H9 (cell line): ENCODE results near the gene THPO. TPM values are rescaled to one million over a fixed set of nuclear protein-coding genes. Genes with fewer than 3 reads are reported as not detected.

Source experiments
- DNase-seq: peaks from one replicate; pipeline ENCODE4 v3.0.0-alpha.2; 2017
- H2AFZ ChIP-seq: one replicate; pipeline ENCODE4 v1.6.1; 2013; ENCODE audit warnings: mild to moderate bottlenecking, low read length, control low read depth, moderate library complexity
- H2AK5ac ChIP-seq: 2 replicates; pipeline ENCODE4 v1.6.1; 2013; ENCODE audit warnings: low read length, control low read depth, mixed read lengths; ENCODE audit not compliant: insufficient read length
- H2BK120ac ChIP-seq: one replicate; pipeline ENCODE4 v1.6.1; 2013; ENCODE audit warnings: low read depth, mild to moderate bottlenecking, low read length, control low read depth, inconsistent platforms; ENCODE audit not compliant: poor library complexity, severe bottlenecking
- H2BK12ac ChIP-seq: 2 replicates; pipeline ENCODE4 v1.6.1; 2013; ENCODE audit warnings: low read length, control low read depth, mixed read lengths, low read depth; ENCODE audit not compliant: insufficient read length
- H2BK15ac ChIP-seq: 2 replicates; pipeline ENCODE4 v1.6.1; 2013; ENCODE audit warnings: low read depth, low read length, control low read depth
- H2BK20ac ChIP-seq: one replicate; pipeline ENCODE4 v1.6.1; 2013; ENCODE audit warnings: low read depth, mild to moderate bottlenecking, low read length, control low read depth, inconsistent platforms; ENCODE audit not compliant: poor library complexity, severe bottlenecking
- H2BK5ac ChIP-seq: 2 replicates; pipeline ENCODE4 v1.6.1; 2013; ENCODE audit warnings: low read length, control low read depth, mixed read lengths; ENCODE audit not compliant: insufficient read length
- H3K14ac ChIP-seq: 2 replicates; pipeline ENCODE4 v1.6.1; 2013; ENCODE audit warnings: low read length, control low read depth; ENCODE audit not compliant: insufficient read depth
- H3K18ac ChIP-seq: 2 replicates; pipeline ENCODE4 v1.6.1; 2013; ENCODE audit warnings: low read depth, mild to moderate bottlenecking, mixed read lengths, low read length, control low read depth; ENCODE audit not compliant: insufficient read length
- H3K23ac ChIP-seq: 2 replicates; pipeline ENCODE4 v1.6.1; 2013; ENCODE audit warnings: low read length, control low read depth, mixed read lengths, low read depth; ENCODE audit not compliant: insufficient read length
- H3K23me2 ChIP-seq: 2 replicates; pipeline ENCODE4 v1.6.1; 2013; ENCODE audit warnings: low read depth, mild to moderate bottlenecking, mixed read lengths, low read length, control low read depth; ENCODE audit not compliant: insufficient read length, poor library complexity, severe bottlenecking
- H3K27ac ChIP-seq: 2 replicates; pipeline ENCODE4 v1.5.1; 2013; ENCODE audit warnings: low read length, control low read depth, mixed read lengths, low read depth; ENCODE audit not compliant: insufficient read length
- H3K27me3 ChIP-seq: 2 replicates; pipeline ENCODE4 v1.6.1; 2013; ENCODE audit warnings: low read length, control low read depth, inconsistent platforms; ENCODE audit not compliant: insufficient read depth
- H3K4ac ChIP-seq: 2 replicates; pipeline ENCODE4 v1.6.1; 2013; ENCODE audit warnings: low read depth, mild to moderate bottlenecking, control low read depth, inconsistent platforms, low read length, moderate library complexity
- H3K4me1 ChIP-seq: 2 replicates; pipeline ENCODE4 v1.6.1; 2013; ENCODE audit warnings: low read length, control low read depth, inconsistent platforms; ENCODE audit not compliant: insufficient read depth
- H3K4me2 ChIP-seq: 2 replicates; pipeline ENCODE4 v1.6.1; 2013; ENCODE audit warnings: low read length, control low read depth, mixed read lengths; ENCODE audit not compliant: insufficient read length, insufficient read depth
- H3K56ac ChIP-seq: 2 replicates; pipeline ENCODE4 v1.6.1; 2013; ENCODE audit warnings: low read depth, mild to moderate bottlenecking, mixed read lengths, low read length, control low read depth; ENCODE audit not compliant: insufficient read length
- H3K79me1 ChIP-seq: 2 replicates; pipeline ENCODE4 v1.6.1; 2013; ENCODE audit warnings: low read depth, mild to moderate bottlenecking, moderate library complexity, low read length, control low read depth, inconsistent platforms; ENCODE audit not compliant: insufficient read depth, poor library complexity, severe bottlenecking
- H3K79me2 ChIP-seq: 2 replicates; pipeline ENCODE4 v1.6.1; 2013; ENCODE audit warnings: low read length, control low read depth, inconsistent platforms; ENCODE audit not compliant: insufficient read depth
- H3K9ac ChIP-seq: 2 replicates; pipeline ENCODE4 v1.6.1; 2013; ENCODE audit warnings: low read length, control low read depth, mixed read lengths; ENCODE audit not compliant: insufficient read length; ENCODE audit errors: extremely low read depth
- H3K9me3 ChIP-seq: one replicate; pipeline ENCODE4 v1.6.1; 2013; ENCODE audit warnings: low read depth, low read length, inconsistent platforms; ENCODE audit not compliant: control insufficient read depth
- H3T11ph ChIP-seq: one replicate; pipeline ENCODE4 v1.6.1; 2013; ENCODE audit warnings: mild to moderate bottlenecking, low read length, control low read depth, inconsistent platforms
- H4K20me1 ChIP-seq: one replicate; pipeline ENCODE4 v1.6.1; 2013; ENCODE audit not compliant: control insufficient read depth, insufficient read length, insufficient read depth
- H4K5ac ChIP-seq: 2 replicates; pipeline ENCODE4 v1.6.1; 2013; ENCODE audit warnings: low read depth, mild to moderate bottlenecking, mixed read lengths, low read length, control low read depth; ENCODE audit not compliant: insufficient read length
- H4K8ac ChIP-seq: replicated peaks from 2 replicates; pipeline ENCODE4 v1.6.1; 2013; ENCODE audit warnings: low read length, control low read depth, mixed read lengths, low read depth; ENCODE audit not compliant: insufficient read length
- H4K91ac ChIP-seq: 2 replicates; pipeline ENCODE4 v1.6.1; 2013; ENCODE audit warnings: low read depth, mild to moderate bottlenecking, moderate library complexity, mixed read lengths, low read length, control low read depth; ENCODE audit not compliant: insufficient read length
- H3K27ac Mint-ChIP-seq, 3 experiments: 2 replicates in 2 of 3; 3 replicates in 1 of 3; pipeline ENCODE4 v1.8.0; 2020 to 2021; ENCODE audit warnings: mixed read lengths in 3 of 3, mild to moderate bottlenecking in 1 of 3, moderate library complexity in 1 of 3
- H3K27me3 Mint-ChIP-seq: 2 replicates; pipeline ENCODE4 v1.8.0; 2021; ENCODE audit warnings: low read depth, mild to moderate bottlenecking, moderate library complexity, mixed read lengths
- H3K36me3 Mint-ChIP-seq, 3 experiments: 2 replicates in 2 of 3; 3 replicates in 1 of 3; pipeline ENCODE4 v1.8.0; 2020 to 2021; ENCODE audit warnings: low read depth in 3 of 3, mixed read lengths in 3 of 3; ENCODE audit not compliant: insufficient read depth in 1 of 3
- H3K4me1 Mint-ChIP-seq, 2 experiments: 2 replicates each; pipeline ENCODE4 v1.8.0; 2020; ENCODE audit warnings: mixed read lengths in 2 of 2
- H3K4me3 Mint-ChIP-seq, 2 experiments: 2 replicates in 1 of 2; 3 replicates in 1 of 2; pipeline ENCODE4 v1.8.0; 2020 to 2021; ENCODE audit warnings: mild to moderate bottlenecking in 2 of 2, mixed read lengths in 2 of 2, moderate library complexity in 1 of 2
- H3K9me3 Mint-ChIP-seq, 2 experiments: 2 replicates in 1 of 2; 3 replicates in 1 of 2; pipeline ENCODE4 v1.8.0; 2020; ENCODE audit warnings: mild to moderate bottlenecking in 2 of 2, mixed read lengths in 2 of 2, moderate library complexity in 1 of 2
- WGBS: extraction: QIAGEN DNeasy Blood & Tissue Kit; methylation state at CpG from one replicate; pipeline ENCODE4 v1.1.7; 2013; ENCODE audit warnings: missing lambda C conversion rate, low lambda C conversion rate, mixed read lengths; ENCODE audit not compliant: insufficient read length; ENCODE audit errors: extremely low coverage; 5-methylcytosine and 5-hydroxymethylcytosine counted together
- total RNA-seq: library from RNA; stranded (reverse); gene quantifications from 2 replicates; pipeline ENCODE4 v1.2.1, GENCODE V29; 2021
- TF ChIP-seq, protein P1 (sequence below): fragments of 200-600 bp; sonication (generic); conservative IDR thresholded peaks from 3 replicates; pipeline ENCODE4 v1.8.0; 2021; ENCODE audit warnings: antibody characterized with exemption, mild to moderate bottlenecking

Gene THPO
- total RNA-seq, 1 experiment from 2014 or later: 0.85 TPM

DNA sequence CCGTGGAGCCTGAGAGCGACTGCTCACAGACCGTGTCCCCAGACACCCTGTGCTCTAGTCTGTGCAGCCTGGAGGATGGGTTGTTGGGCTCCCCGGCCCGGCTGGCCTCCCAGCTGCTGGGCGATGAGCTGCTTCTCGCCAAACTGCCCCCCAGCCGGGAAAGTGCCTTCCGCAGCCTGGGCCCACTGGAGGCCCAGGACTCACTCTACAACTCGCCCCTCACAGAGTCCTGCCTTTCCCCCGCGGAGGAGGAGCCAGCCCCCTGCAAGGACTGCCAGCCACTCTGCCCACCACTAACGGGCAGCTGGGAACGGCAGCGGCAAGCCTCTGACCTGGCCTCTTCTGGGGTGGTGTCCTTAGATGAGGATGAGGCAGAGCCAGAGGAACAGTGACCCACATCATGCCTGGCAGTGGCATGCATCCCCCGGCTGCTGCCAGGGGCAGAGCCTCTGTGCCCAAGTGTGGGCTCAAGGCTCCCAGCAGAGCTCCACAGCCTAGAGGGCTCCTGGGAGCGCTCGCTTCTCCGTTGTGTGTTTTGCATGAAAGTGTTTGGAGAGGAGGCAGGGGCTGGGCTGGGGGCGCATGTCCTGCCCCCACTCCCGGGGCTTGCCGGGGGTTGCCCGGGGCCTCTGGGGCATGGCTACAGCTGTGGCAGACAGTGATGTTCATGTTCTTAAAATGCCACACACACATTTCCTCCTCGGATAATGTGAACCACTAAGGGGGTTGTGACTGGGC, 33.3 kb downstream of the THPO start:
- TF ChIP-seq, protein P1, sequence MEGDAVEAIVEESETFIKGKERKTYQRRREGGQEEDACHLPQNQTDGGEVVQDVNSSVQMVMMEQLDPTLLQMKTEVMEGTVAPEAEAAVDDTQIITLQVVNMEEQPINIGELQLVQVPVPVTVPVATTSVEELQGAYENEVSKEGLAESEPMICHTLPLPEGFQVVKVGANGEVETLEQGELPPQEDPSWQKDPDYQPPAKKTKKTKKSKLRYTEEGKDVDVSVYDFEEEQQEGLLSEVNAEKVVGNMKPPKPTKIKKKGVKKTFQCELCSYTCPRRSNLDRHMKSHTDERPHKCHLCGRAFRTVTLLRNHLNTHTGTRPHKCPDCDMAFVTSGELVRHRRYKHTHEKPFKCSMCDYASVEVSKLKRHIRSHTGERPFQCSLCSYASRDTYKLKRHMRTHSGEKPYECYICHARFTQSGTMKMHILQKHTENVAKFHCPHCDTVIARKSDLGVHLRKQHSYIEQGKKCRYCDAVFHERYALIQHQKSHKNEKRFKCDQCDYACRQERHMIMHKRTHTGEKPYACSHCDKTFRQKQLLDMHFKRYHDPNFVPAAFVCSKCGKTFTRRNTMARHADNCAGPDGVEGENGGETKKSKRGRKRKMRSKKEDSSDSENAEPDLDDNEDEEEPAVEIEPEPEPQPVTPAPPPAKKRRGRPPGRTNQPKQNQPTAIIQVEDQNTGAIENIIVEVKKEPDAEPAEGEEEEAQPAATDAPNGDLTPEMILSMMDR: no peak
- Histone ChIP-seq H4K91ac (no peak overlapping the region), H3K9ac (no peak overlapping the region)

More for the DNA sequence above, 33.3 kb downstream of the THPO start:
- Histone ChIP-seq H3K4me1 (0 out of 2 replicates have a peak, but pooled peaks cover 2% of the 10 kb centered on the region), H2AFZ (no peak overlapping the region), H3K56ac (no peak overlapping the region), H3K14ac (no peak overlapping the region), H3K4me2 (no peak overlapping the region), H3K27ac (no peak overlapping the region), H3K9me3 (no peaks in the 10 kb centered on the region), H4K8ac (no peak overlapping the region), H3K18ac (no peak overlapping the region), H3K27me3 (no peaks in the 10 kb centered on the region), H3K79me1 (no peaks in the 10 kb centered on the region), H2AK5ac (no peak overlapping the region), H2BK12ac (no peak overlapping the region), H2BK20ac (no peak overlapping the region), H3K23ac (no peak overlapping the region), H4K5ac (no peak overlapping the region), H3K4ac (no peak overlapping the region), H2BK5ac (no peak overlapping the region), H3T11ph (no peak overlapping the region), H2BK120ac (no peak overlapping the region), H2BK15ac (no peak overlapping the region), H3K23me2 (no peaks in the 10 kb centered on the region), H4K20me1 (no peaks in the 10 kb centered on the region), H3K79me2 (no peaks in the 10 kb centered on the region)
- no peaks in the 10 kb centered on the region for H3K27me3 Mint-ChIP-seq
- peaks cover 8 to 9% of the 10 kb centered on the region in 2 experiments for H3K4me1 Mint-ChIP-seq
- no peak overlapping the region for H3K27ac Mint-ChIP-seq
- H3K4me3 Mint-ChIP-seq: no peak overlapping the region
- no peaks in the 10 kb centered on the region; a peak in 1 of 5 replicates for H3K9me3 Mint-ChIP-seq
- WGBS: no CpG with 5 or more reads among the region's 24 CpGs
- no peak for DNase-seq
- H3K36me3 Mint-ChIP-seq: peaks cover 15 to 32% (median 22%) of the 10 kb centered on the region in 3 experiments; a peak in 6 of 7 replicates
